Fibroblast of skin of right biceps (primary cell): ENCODE results near the gene C4orf50.

Experiments
- DNase-seq: peaks from one replicate; pipeline ENCODE4 v3.0.0-alpha.2; 2013

C4orf50 gene

GRCh38 chr4:5917672-5918071 lies 100.6 kb downstream of the C4orf50 start:
- no peak for DNase-seq

DNA sequence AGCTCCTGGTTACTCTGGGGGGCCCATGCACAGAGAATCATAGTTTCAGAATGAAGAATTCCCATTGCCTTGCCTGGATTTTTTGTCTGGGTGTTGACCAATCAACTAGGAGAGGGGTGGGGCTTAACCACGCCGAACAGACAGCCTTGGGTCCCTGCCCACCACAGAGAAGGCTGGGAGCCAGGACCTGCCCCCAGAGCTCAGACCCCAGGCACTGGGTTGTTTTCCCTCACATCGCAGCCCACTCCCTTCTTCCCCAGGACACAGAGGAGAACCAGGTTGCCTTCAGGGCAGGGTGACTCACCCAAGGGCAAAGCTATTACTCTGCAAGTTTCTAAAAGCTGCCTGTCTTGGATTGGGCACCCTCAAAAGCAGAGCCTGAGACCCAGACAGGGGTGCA lies 102.0 kb downstream of the C4orf50 start:
- DNase-seq: no peak

- DNase-seq: no peak
Observed at GRCh38 chr4:5913454-5913853, 104.8 kb downstream of the C4orf50 start.

DNA sequence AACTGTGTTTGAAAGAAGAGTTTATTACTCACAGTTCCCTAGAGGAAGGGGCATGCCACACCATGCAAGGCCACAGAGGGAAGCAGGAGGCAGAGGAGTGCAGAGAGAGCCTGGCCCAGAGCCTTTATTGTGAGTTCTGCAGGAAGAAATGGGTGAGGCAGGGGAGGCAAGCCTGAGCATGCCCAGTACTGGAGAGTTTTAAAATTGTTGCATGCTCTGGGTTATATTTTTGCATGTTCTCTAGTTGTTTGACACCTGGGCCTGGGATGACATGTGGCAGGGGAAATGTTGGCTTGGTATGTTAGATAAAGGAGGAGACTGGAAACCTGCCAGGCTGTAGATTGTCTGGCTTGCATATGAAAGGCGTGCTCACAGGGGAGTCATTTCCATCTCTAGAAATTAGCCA lies 105.6 kb downstream of the C4orf50 start:
- DNase-seq: no peak

DNA sequence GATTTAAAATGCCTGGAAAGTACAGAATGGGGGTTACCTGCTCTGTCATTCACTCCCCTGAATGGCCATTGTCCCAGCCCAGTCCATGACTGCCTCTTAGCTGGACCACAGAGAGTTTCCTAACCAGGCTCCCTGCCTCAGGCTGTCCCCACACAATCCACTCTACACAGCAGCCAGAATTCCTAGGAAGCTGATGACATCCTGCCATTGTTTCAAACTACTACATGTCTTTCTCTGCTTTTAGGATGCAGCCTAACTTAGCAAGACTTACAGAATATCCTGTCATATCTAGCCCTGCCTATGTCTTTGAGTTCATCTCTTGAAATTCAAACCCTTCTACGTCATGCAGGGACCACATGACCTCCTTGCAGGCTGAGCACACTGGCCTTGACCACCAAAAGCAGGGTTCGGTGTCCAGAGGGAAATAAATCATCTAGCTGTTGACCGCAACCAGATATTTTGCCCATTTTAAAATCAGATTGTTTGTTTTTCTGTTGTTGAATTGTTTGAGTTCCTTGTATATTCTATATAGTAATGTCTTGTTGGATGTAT lies 109.3 kb downstream of the C4orf50 start:
- no peak for DNase-seq

- no peak for DNase-seq
Observed at GRCh38 chr4:5906191-5906590, 112.0 kb downstream of the C4orf50 start.

DNA sequence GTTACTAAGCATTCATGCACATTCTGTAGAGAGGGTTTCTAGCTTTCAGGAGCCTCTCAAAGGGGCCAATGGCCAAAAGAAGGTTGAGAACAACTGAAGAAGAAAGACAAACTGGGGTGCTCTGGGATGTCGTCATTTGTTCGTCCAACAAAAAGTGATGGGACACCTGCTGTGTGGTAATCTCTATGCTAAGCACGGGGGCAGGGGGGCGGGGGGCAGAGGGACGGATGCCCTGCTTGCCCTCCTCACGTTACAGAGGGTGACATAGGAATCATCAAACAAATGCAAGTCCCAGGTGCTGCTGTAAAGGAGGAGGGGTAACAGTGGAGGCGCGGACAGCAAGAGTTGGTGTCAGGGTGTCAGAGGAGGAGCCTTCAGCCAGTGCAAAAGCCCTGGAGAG lies 112.5 kb downstream of the C4orf50 start:
- no peak for DNase-seq

GRCh38 chr4:5900844-5901243 lies 117.4 kb downstream of the C4orf50 start:
- no peak for DNase-seq

DNA sequence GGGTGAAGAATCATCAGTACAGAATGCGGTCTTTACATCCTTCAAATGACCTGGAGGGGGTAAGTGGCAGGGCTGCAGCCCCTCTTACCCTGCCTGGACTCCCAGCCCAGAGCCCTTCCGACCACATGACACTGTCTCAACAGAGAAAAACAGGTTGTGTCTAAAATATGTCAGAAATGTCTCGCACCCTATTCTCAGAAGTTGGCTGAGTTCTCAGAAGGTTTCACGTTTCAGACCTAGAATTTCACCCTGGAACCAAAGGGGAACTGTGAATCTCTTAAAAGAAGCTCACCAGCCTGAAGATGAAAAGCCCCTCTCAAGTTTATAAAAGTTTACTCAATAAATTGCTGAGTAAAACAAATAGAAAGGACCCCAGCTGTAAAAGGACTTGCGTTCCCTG lies 118.3 kb downstream of the C4orf50 start:
- no peak for DNase-seq

- no peak for DNase-seq
Observed at GRCh38 chr4:5899396-5899795, 118.8 kb downstream of the C4orf50 start.

- DNase-seq: no peak
Observed at GRCh38 chr4:5897674-5898073, 120.6 kb downstream of the C4orf50 start.

GRCh38 chr4:5895287-5895686 lies 122.9 kb downstream of the C4orf50 start:
- no peak for DNase-seq

- no peak for DNase-seq
Observed at GRCh38 chr4:5894266-5894665, 124.0 kb downstream of the C4orf50 start.

GRCh38 chr4:5893591-5893990 lies 124.6 kb downstream of the C4orf50 start:
- no peak for DNase-seq

GRCh38 chr4:5893004-5893580 lies 125.1 kb downstream of the C4orf50 start, which contains the start of gene CRMP1:
Gene CRMP1, minus strand, starts transcription at chr4:5893086. Its CDS starts 117 bp downstream, at chr4:5892969.
- DNase-seq: peak; percentile 22

- no peak for DNase-seq
Observed at GRCh38 chr4:5892323-5893003, 125.8 kb downstream of the C4orf50 start.

DNA sequence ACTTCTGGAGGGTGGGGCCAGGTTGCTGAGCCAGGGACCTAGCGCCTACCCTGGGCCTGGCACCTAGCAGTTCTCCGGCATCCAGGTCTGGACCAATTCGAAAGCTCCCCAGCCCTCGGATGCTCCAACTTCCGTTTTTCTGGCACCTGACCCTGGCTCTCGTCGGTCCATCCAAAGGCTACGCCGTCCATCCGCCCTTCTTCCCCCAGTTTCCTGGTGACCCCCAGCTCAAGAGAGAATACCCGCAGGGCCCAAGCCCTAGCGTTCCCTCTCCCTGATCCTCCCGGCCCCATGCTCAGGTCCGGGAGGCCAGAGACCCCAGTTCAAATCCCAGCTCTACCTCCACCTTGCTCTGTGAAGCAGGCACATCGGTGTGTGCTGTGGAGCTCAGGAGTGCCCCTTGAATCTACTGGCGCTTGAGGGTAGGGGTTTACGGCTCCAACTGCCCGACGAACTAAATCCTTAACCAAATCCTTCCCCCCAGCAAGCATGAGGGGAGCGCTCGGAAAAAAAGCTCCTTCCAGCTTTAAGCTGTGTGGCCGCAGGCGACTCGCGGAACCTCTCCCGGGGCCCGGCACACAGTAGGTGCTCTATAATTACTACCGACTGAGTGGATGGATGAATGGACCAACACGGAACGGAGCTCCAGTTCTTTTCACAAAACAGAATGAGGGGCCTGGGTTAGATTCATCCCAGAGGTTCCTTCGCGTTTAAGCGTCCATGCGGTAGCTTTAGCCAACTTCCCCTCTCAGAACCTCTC lies 126.5 kb downstream of the C4orf50 start:
- DNase-seq: no peak

- DNase-seq: peak; percentile 14
Observed at GRCh38 chr4:5890063-5890727, 128.0 kb downstream of the C4orf50 start.

DNA sequence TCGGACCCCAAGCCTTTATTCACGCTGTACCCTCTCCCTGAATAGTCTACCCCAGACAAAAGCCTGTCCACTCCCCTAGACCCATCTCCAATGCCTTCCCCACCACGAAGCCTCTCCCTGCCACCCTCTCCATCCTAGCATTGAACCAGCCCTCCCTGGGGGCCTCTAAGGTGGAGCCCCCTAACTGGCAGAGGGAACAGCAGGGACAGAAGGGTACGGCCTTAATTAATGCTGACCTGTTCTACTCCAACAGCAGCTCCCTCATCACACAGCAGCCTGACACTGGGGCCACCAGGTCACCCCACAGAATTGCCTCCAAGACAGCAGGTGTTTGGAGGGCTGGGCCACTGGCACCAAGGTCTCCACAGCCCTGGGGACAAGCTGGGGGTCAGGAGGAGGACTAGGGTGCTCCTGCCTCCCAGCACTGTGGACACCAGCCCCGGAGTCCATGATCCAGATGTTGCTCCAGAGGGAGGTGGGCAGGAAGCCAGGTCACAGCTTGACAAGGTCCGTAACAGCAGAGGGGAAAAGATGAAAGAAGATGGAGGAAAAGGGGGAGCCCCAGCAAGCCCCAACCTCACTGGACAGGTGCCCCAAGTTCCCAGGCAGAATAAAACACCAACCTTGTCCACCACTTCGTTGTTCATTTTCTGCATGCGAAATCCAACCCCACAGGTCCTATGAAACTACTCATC lies 129.1 kb downstream of the C4orf50 start:
- no peak for DNase-seq

GRCh38 chr4:5888222-5889001 lies 129.8 kb downstream of the C4orf50 start:
- DNase-seq: no peak

- DNase-seq: no peak
Observed at GRCh38 chr4:5887361-5888221, 130.6 kb downstream of the C4orf50 start.
